Peyer's patch (tissue), 4 donors: ENCODE measurements around the gene IL13RA1. TPM values are rescaled to one million over a fixed set of nuclear protein-coding genes. Genes with fewer than 3 reads are reported as not detected.
"Not testable (repeated sequence)": the region's sequence is repeated elsewhere in the genome, so short reads cannot be mapped to it uniquely, and the experiment has no call there.

Experiments
- DNase-seq, 3 donors: peaks; one replicate each; pipeline ENCODE4 v3.0.0-alpha.2; 2017 to 2019
- H3K27ac ChIP-seq, 4 donors: fragments of 200-600 bp; sonication (generic); one replicate each; pipeline ENCODE4 v1.5.1; 2016 to 2019
- H3K27me3 ChIP-seq, 2 donors: fragments of 200-600 bp; sonication (generic); one replicate each; pipeline ENCODE4 v1.5.1; 2019
- H3K36me3 ChIP-seq, 3 donors: fragments of 200-600 bp; sonication (generic); one replicate each; pipeline ENCODE4 v1.5.1; 2016 to 2019
- H3K4me1 ChIP-seq, 4 donors: fragments of 200-600 bp; sonication (generic); one replicate each; pipeline ENCODE4 v1.5.1; 2016 to 2019
- H3K4me3 ChIP-seq, 4 donors: fragments of 200-600 bp; sonication (generic); 1 replicate in 3 of 4; 2 replicates in 1 of 4; pipeline ENCODE4 v1.5.1; 2016 to 2019; ENCODE audit warnings: mild to moderate bottlenecking in 1 of 4
- H3K9me3 ChIP-seq, 4 donors: fragments of 200-600 bp; sonication (generic); one replicate each; pipeline ENCODE4 v1.5.1; 2016 to 2019; ENCODE audit warnings: mild to moderate bottlenecking in 1 of 4
- POLR2A ChIP-seq, 2 donors: fragments of 450-650 bp; IDR thresholded peaks; one replicate each; pipeline ENCODE4 v1.5.1; 2017; ENCODE audit warnings: antibody characterized with exemption in 2 of 2, mild to moderate bottlenecking in 2 of 2, moderate library complexity in 2 of 2
- total RNA-seq, 4 donors: library from RNA; depleted of rRNA; stranded (reverse); fragments of >200 nt; gene quantifications; one replicate each; pipeline ENCODE4 v1.1.0, GENCODE V29; 2016
- TF ChIP-seq, protein P1 (sequence below), 6 experiments: fragments of 450-650 bp in 4 of 6; fragments of 200-600 bp in 2 of 6; sonication (generic) in 1 of 6; IDR thresholded peaks; one replicate each; pipeline ENCODE4 v1.5.1; 2017 to 2019; ENCODE audit warnings: antibody characterized with exemption in 6 of 6, mild to moderate bottlenecking in 3 of 6, moderate library complexity in 1 of 6

The IL13RA1 gene
- total RNA-seq, 4 donors from 2014 or later, result 38.0 to 98.3 (median 63.0) TPM

- no peaks in the 10 kb centered on the region for H3K9me3 ChIP-seq
- H3K27me3 ChIP-seq, result no peaks in the 10 kb centered on the region
- H3K4me1 ChIP-seq, result no peaks in the 10 kb centered on the region
- DNase-seq, result no peak
- TF ChIP-seq, protein P1, sequence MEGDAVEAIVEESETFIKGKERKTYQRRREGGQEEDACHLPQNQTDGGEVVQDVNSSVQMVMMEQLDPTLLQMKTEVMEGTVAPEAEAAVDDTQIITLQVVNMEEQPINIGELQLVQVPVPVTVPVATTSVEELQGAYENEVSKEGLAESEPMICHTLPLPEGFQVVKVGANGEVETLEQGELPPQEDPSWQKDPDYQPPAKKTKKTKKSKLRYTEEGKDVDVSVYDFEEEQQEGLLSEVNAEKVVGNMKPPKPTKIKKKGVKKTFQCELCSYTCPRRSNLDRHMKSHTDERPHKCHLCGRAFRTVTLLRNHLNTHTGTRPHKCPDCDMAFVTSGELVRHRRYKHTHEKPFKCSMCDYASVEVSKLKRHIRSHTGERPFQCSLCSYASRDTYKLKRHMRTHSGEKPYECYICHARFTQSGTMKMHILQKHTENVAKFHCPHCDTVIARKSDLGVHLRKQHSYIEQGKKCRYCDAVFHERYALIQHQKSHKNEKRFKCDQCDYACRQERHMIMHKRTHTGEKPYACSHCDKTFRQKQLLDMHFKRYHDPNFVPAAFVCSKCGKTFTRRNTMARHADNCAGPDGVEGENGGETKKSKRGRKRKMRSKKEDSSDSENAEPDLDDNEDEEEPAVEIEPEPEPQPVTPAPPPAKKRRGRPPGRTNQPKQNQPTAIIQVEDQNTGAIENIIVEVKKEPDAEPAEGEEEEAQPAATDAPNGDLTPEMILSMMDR (IDR thresholded peaks at IDR 0.05), result no peak
- H3K27ac ChIP-seq, result no peak overlapping the region
- H3K36me3 ChIP-seq, result no peaks in the 10 kb centered on the region
- no peak overlapping the region for H3K4me3 ChIP-seq
These were observed 68.3 kb downstream of the IL13RA1 start for GRCh38 chrX:118795528-118796280.

DNA sequence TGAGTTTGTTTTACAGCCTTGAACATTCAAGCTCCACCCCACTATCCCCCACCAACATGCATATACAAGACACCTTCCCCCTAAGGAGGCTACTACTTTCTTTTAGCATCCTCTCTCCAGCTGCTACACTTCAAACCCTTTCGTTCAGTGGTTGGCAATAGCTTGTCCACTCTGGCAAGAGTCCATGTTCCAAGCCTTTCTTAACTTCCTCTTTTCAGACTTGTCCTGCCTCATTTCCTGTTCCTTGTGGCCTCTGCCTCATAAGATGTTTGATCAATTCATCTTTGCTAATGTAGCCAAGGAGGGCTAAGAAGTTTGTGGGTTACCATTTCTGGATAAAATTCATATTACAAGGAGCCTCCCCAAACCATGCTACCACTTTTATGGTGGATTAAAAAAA lies 75.5 kb downstream of the IL13RA1 start:
- Histone ChIP-seq H3K36me3 (no peaks in the 10 kb centered on the region), H3K4me3 (no peak overlapping the region), H3K9me3 (no peaks in the 10 kb centered on the region), H3K27ac (no peak overlapping the region), H3K27me3 (no peaks in the 10 kb centered on the region), H3K4me1 (no peaks in the 10 kb centered on the region)
- TF ChIP-seq, protein P1 (IDR thresholded peaks at IDR 0.05), result no peak
- no peak for TF ChIP-seq POLR2A (IDR thresholded peaks at IDR 0.05)
- DNase-seq, result no peak

GRCh38 chrX:118807151-118808017 lies 80.0 kb downstream of the IL13RA1 start:
- Histone ChIP-seq H3K4me1 (no peaks in the 10 kb centered on the region), H3K27me3 (no peaks in the 10 kb centered on the region), H3K27ac (no peak overlapping the region), H3K4me3 (no peak overlapping the region), H3K36me3 (no peaks in the 10 kb centered on the region), H3K9me3 (no peaks in the 10 kb centered on the region)
- TF ChIP-seq, protein P1 (IDR thresholded peaks at IDR 0.05), result peak in 5 of 6 experiments; percentile 32 to 75 (median 68)
- TF ChIP-seq POLR2A (IDR thresholded peaks at IDR 0.05), result no peak
- peak in 1 of 3 donors; percentile 68 for DNase-seq

GRCh38 chrX:118817257-118817656 lies 89.9 kb downstream of the IL13RA1 start:
- not testable (repeated sequence) for DNase-seq

GRCh38 chrX:118823263-118824172 lies 96.1 kb downstream of the IL13RA1 start, which contains the start of gene ZCCHC12:
ZCCHC12 (plus strand) TSS chrX:118823824; CDS start chrX:118825245, 1,421 bp downstream.
- Histone ChIP-seq H3K4me1 (no peaks in the 10 kb centered on the region), H3K4me3 (peak within 1 kb of the TSS in 3 of 4 donors; percentile 30 to 34 (median 32)), H3K36me3 (no peaks in the 10 kb centered on the region), H3K9me3 (no peaks in the 10 kb centered on the region), H3K27ac (no peak within 1 kb of the TSS), H3K27me3 (no peaks in the 10 kb centered on the region)
- DNase-seq, result peak; percentile 43 to 56 (median 44)
- TF ChIP-seq POLR2A (IDR thresholded peaks at IDR 0.05), result no peak
- TF ChIP-seq, protein P1 (IDR thresholded peaks at IDR 0.05), result no peak

More at GRCh38 chrX:118817257-118817656, 89.9 kb downstream of the IL13RA1 start:
- H3K27ac ChIP-seq, H3K36me3 ChIP-seq, H3K9me3 ChIP-seq, H3K27me3 ChIP-seq, H3K4me1 ChIP-seq, H3K4me3 ChIP-seq: not testable (repeated sequence)
